Left ventricle myocardium superior (tissue), 1 donor: Measurements from ENCODE around the gene GSX2. TPM values are rescaled to one million over a fixed set of nuclear protein-coding genes. Genes with fewer than 3 reads are reported as not detected.
"Not testable (repeated sequence)": the region's sequence is repeated elsewhere in the genome, so short reads cannot be mapped to it uniquely, and the experiment has no call there.

Experiments used
- ATAC-seq: fragments of 200-7000 bp; cut with Tn5 transposase; one replicate; pipeline ENCODE4 v1.9.1; 2020; ENCODE audit warnings: mild to moderate bottlenecking, moderate library complexity
- DNase-seq: peaks from one replicate; pipeline ENCODE4 v3.0.0-alpha.2; 2020
- intact Hi-C: fragments of 100-400 bp; cut with micrococcal nuclease; formaldehyde crosslinking; loops from one replicate; pipeline ENCODE4 v1.11.0; 2022
- long read RNA-seq: library from polyadenylated mRNA; unstranded; transcript quantifications from one replicate; pipeline ENCODE4 v2.0.0, GENCODE V29; 2021
- total RNA-seq: library from RNA; stranded (reverse); fragmentation: NEBNext Ultra II Directional; extraction: Animal tissue kit (Norgen Biotek cat#: 25700); gene quantifications from one replicate; pipeline ENCODE4 v1.2.1, GENCODE V29; 2021
- donor health status: DM: no; HTN: yes; CAD: no; lungs with severe emphysema.

Gene GSX2
- total RNA-seq = not detected
- long read RNA-seq = 0 reads

- DNase-seq (peak; percentile 61), ATAC-seq (peak; percentile 25)
- intact Hi-C loops = no loop called here
Observed at GRCh38 chr4:54099748-54100574, at the start of gene GSX2. GSX2 (plus strand) TSS chr4:54100163; CDS start chr4:54100345, 182 bp downstream.

GRCh38 chr4:54050214-54050904 is 49.6 kb upstream of the GSX2 start:
- no peak for DNase-seq
- no peak for ATAC-seq
- intact Hi-C loops = no loop called here

- DNase-seq, intact Hi-C loops, ATAC-seq: not testable (repeated sequence)
Observed at GRCh38 chr4:54053322-54053721, 46.6 kb upstream of the GSX2 start.

GRCh38 chr4:54054501-54054900 is 45.5 kb upstream of the GSX2 start:
- intact Hi-C loops = no loop called here
- no peak for ATAC-seq
- no peak for DNase-seq

GRCh38 chr4:54055494-54055893 is 44.5 kb upstream of the GSX2 start:
- DNase-seq = no peak
- intact Hi-C loops = no loop called here
- ATAC-seq = no peak

GRCh38 chr4:54056360-54056759 is 43.6 kb upstream of the GSX2 start:
- ATAC-seq = no peak

GRCh38 chr4:54058171-54058570 is 41.8 kb upstream of the GSX2 start:
- intact Hi-C loops = no loop called here

More at GRCh38 chr4:54056360-54056759, 43.6 kb upstream of the GSX2 start:
- no peak for DNase-seq
- intact Hi-C loops = no loop called here

GRCh38 chr4:54060116-54060515 is 39.8 kb upstream of the GSX2 start:
- DNase-seq (no peak), ATAC-seq (no peak)
- intact Hi-C loops = no loop called here

More at GRCh38 chr4:54058171-54058570, 41.8 kb upstream of the GSX2 start:
- DNase-seq (no peak), ATAC-seq (no peak)

GRCh38 chr4:54061067-54061466 is 38.9 kb upstream of the GSX2 start:
- ATAC-seq (no peak), DNase-seq (no peak)
- intact Hi-C loops = no loop called here

- DNase-seq (no peak), ATAC-seq (no peak)
- intact Hi-C loops = no loop called here
Observed at GRCh38 chr4:54061873-54062272, 38.1 kb upstream of the GSX2 start.

- intact Hi-C loops = no loop called here
- ATAC-seq = no peak
- DNase-seq = no peak
Observed at GRCh38 chr4:54062392-54062791, 37.6 kb upstream of the GSX2 start.

- intact Hi-C loops = no loop called here
- no peak for DNase-seq
- no peak for ATAC-seq
Observed at GRCh38 chr4:54063229-54063628, 36.7 kb upstream of the GSX2 start.

- DNase-seq (peak; percentile 60), ATAC-seq (peak; percentile 47)
- intact Hi-C loops = no loop called here
Observed at GRCh38 chr4:54063737-54064316, 36.1 kb upstream of the GSX2 start.

- intact Hi-C loops = no loop called here
- ATAC-seq (peak; percentile 92), DNase-seq (peak; percentile 99)
Observed at GRCh38 chr4:54064317-54065111, 35.4 kb upstream of the GSX2 start, which contains the start of gene CHIC2. CHIC2 (minus strand) TSS chr4:54064605; CDS start chr4:54064300, 305 bp downstream.

GRCh38 chr4:54065282-54066087 is 34.5 kb upstream of the GSX2 start:
- intact Hi-C loops = no loop called here
- DNase-seq (no peak), ATAC-seq (peak; percentile 5)

- DNase-seq (no peak), ATAC-seq (no peak)
- intact Hi-C loops = no loop called here
Observed at GRCh38 chr4:54066088-54066415, 33.9 kb upstream of the GSX2 start.

- intact Hi-C loops = no loop called here
- peak; percentile 28 for ATAC-seq
- peak; percentile 29 for DNase-seq
Observed at GRCh38 chr4:54066718-54067129, 33.2 kb upstream of the GSX2 start.

GRCh38 chr4:54067166-54067565 is 32.8 kb upstream of the GSX2 start:
- intact Hi-C loops = no loop called here
- ATAC-seq = peak; percentile 15
- peak; percentile 28 for DNase-seq
